ENCODE data around the gene ARPC4. TPM values are rescaled to one million over a fixed set of nuclear protein-coding genes. Genes with fewer than 3 reads are reported as not detected.
A peak's percentile ranks its signal among the peaks of the same experiment; 100 is the strongest.

The ARPC4 gene
- 93.1 TPM for polyA plus RNA-seq (2013, experiment 1 of 2)
- polyA plus RNA-seq (2013, experiment 2 of 2), result 95.1 TPM

- H2BK120ac ChIP-seq (ENCODE audit: low read depth, low read length), result no peak within 1 kb of the TSS
- peak within 1 kb of the TSS; percentile 99 for H3K4me3 ChIP-seq (ENCODE audit: low read length)
- WGBS (ENCODE audit: extremely low coverage, insufficient coverage, low lambda C conversion rate), result no CpG with 5 or more reads among the region's 65 CpGs
- no peak within 1 kb of the TSS for H2BK15ac ChIP-seq (replicated peaks; ENCODE audit: low read depth)
- H2AK5ac ChIP-seq (ENCODE audit: low read length), result peak within 1 kb of the TSS; percentile 75
- H3K23ac ChIP-seq (ENCODE audit: low read length), result no peak within 1 kb of the TSS
- peak within 1 kb of the TSS; percentile 94 for H3K18ac ChIP-seq (ENCODE audit: low read length)
- no peaks in the 10 kb centered on the region for H3K27me3 ChIP-seq (ENCODE audit: insufficient read depth, low read length, poor library complexity)
- H3K36me3 ChIP-seq (ENCODE audit: control insufficient read depth, insufficient read depth, low read length), result peaks cover 4% of the 10 kb centered on the region
- H2BK5ac ChIP-seq (ENCODE audit: low read length), result peak within 1 kb of the TSS; percentile 96
- peak within 1 kb of the TSS; percentile 97 for H4K8ac ChIP-seq (ENCODE audit: low read depth, low read length)
- DNase-seq, result peak; percentile 98
- peaks cover 4% of the 10 kb centered on the region for H3K4me1 ChIP-seq (ENCODE audit: control insufficient read depth, low read depth, low read length)
- H3K79me1 ChIP-seq (ENCODE audit: low read length), result peaks cover 24% of the 10 kb centered on the region
- H3K4me2 ChIP-seq (ENCODE audit: low read length), result peak within 1 kb of the TSS; percentile 100
- peak within 1 kb of the TSS; percentile 98 for H3K56ac ChIP-seq (ENCODE audit: low read length)
- H3K4ac ChIP-seq (ENCODE audit: low read depth, low read length), result peak within 1 kb of the TSS; percentile 95
- peak within 1 kb of the TSS; percentile 98 for H3K9ac ChIP-seq (ENCODE audit: low read length)
- peak within 1 kb of the TSS; percentile 94 for H3K27ac ChIP-seq (ENCODE audit: low read depth, low read length)
- peaks cover 24% of the 10 kb centered on the region for H3K79me2 ChIP-seq (ENCODE audit: control insufficient read depth, insufficient read depth, low read length)
- H4K5ac ChIP-seq (ENCODE audit: low read length), result peak within 1 kb of the TSS; percentile 92
Measured at GRCh38 chr3:9792405-9793160, at the start of gene ARPC4, which contains the start of gene TADA3. Gene ARPC4, plus strand, starts transcription at chr3:9793082. Its CDS starts 40 bp downstream, at chr3:9793122. Gene TADA3, minus strand, starts transcription at chr3:9792473. Its CDS starts 1,007 bp downstream, at chr3:9791466.

- Histone ChIP-seq H3K27me3 (ENCODE audit: insufficient read depth, low read length, poor library complexity) (no peaks in the 10 kb centered on the region), H3K4ac (ENCODE audit: low read depth, low read length) (no peak overlapping the region), H2BK120ac (ENCODE audit: low read depth, low read length) (no peak overlapping the region), H3K23ac (ENCODE audit: low read length) (no peak overlapping the region), H3K27ac (ENCODE audit: low read depth, low read length) (no peak overlapping the region), H3K79me2 (ENCODE audit: control insufficient read depth, insufficient read depth, low read length) (no peaks in the 10 kb centered on the region), H3K36me3 (ENCODE audit: control insufficient read depth, insufficient read depth, low read length) (peaks cover 41% of the 10 kb centered on the region), H2BK15ac (replicated peaks; ENCODE audit: low read depth) (no peak overlapping the region), H4K5ac (ENCODE audit: low read length) (no peak overlapping the region), H3K18ac (ENCODE audit: low read length) (no peak overlapping the region), H4K8ac (ENCODE audit: low read depth, low read length) (no peak overlapping the region), H2BK5ac (ENCODE audit: low read length) (no peak overlapping the region), H3K4me3 (ENCODE audit: low read length) (no peak overlapping the region), H3K79me1 (ENCODE audit: low read length) (no peaks in the 10 kb centered on the region), H2AK5ac (ENCODE audit: low read length) (no peak overlapping the region), H3K4me1 (ENCODE audit: control insufficient read depth, low read depth, low read length) (no peaks in the 10 kb centered on the region), H3K56ac (ENCODE audit: low read length) (no peak overlapping the region), H3K9ac (ENCODE audit: low read length) (no peak overlapping the region), H3K4me2 (ENCODE audit: low read length) (no peak overlapping the region)
- WGBS (ENCODE audit: extremely low coverage, insufficient coverage, low lambda C conversion rate), result no CpG with 5 or more reads among the region's 18 CpGs
- DNase-seq, result no peak
Measured at GRCh38 chr3:9743548-9743947, 49.3 kb upstream of the ARPC4 start.

GRCh38 chr3:9744162-9744561 is 48.7 kb upstream of the ARPC4 start:
- H4K5ac ChIP-seq (ENCODE audit: low read length), result no peak overlapping the region
- no peaks in the 10 kb centered on the region for H3K4me1 ChIP-seq (ENCODE audit: control insufficient read depth, low read depth, low read length)
- no CpG with 5 or more reads among the region's 13 CpGs for WGBS (ENCODE audit: extremely low coverage, insufficient coverage, low lambda C conversion rate)
- H3K79me2 ChIP-seq (ENCODE audit: control insufficient read depth, insufficient read depth, low read length), result no peaks in the 10 kb centered on the region
- H3K4me3 ChIP-seq (ENCODE audit: low read length), result no peak overlapping the region
- no peak overlapping the region for H3K9ac ChIP-seq (ENCODE audit: low read length)
- H2BK5ac ChIP-seq (ENCODE audit: low read length), result no peak overlapping the region
- H4K8ac ChIP-seq (ENCODE audit: low read depth, low read length), result no peak overlapping the region
- H3K56ac ChIP-seq (ENCODE audit: low read length), result no peak overlapping the region
- no peak overlapping the region for H3K4me2 ChIP-seq (ENCODE audit: low read length)
- no peaks in the 10 kb centered on the region for H3K27me3 ChIP-seq (ENCODE audit: insufficient read depth, low read length, poor library complexity)
- H2BK120ac ChIP-seq (ENCODE audit: low read depth, low read length), result no peak overlapping the region
- peaks cover 39% of the 10 kb centered on the region for H3K36me3 ChIP-seq (ENCODE audit: control insufficient read depth, insufficient read depth, low read length)
- no peaks in the 10 kb centered on the region for H3K79me1 ChIP-seq (ENCODE audit: low read length)
- no peak overlapping the region for H2BK15ac ChIP-seq (replicated peaks; ENCODE audit: low read depth)
- H3K23ac ChIP-seq (ENCODE audit: low read length), result no peak overlapping the region
- H3K27ac ChIP-seq (ENCODE audit: low read depth, low read length), result no peak overlapping the region
- no peak overlapping the region for H3K4ac ChIP-seq (ENCODE audit: low read depth, low read length)
- no peak for DNase-seq
- no peak overlapping the region for H2AK5ac ChIP-seq (ENCODE audit: low read length)
- no peak overlapping the region for H3K18ac ChIP-seq (ENCODE audit: low read length)

- peaks cover 2% of the 10 kb centered on the region for H3K79me1 ChIP-seq (ENCODE audit: low read length)
- H2AK5ac ChIP-seq (ENCODE audit: low read length), result no peak overlapping the region
- H3K4me1 ChIP-seq (ENCODE audit: control insufficient read depth, low read depth, low read length), result no peaks in the 10 kb centered on the region
- no peak overlapping the region for H3K56ac ChIP-seq (ENCODE audit: low read length)
- H3K9ac ChIP-seq (ENCODE audit: low read length), result no peak overlapping the region
- no peak for DNase-seq
- H3K4me3 ChIP-seq (ENCODE audit: low read length), result no peak overlapping the region
- no peaks in the 10 kb centered on the region for H3K79me2 ChIP-seq (ENCODE audit: control insufficient read depth, insufficient read depth, low read length)
- H3K23ac ChIP-seq (ENCODE audit: low read length), result no peak overlapping the region
- H3K36me3 ChIP-seq (ENCODE audit: control insufficient read depth, insufficient read depth, low read length), result peaks cover 33% of the 10 kb centered on the region
- no peak overlapping the region for H4K5ac ChIP-seq (ENCODE audit: low read length)
- WGBS (ENCODE audit: extremely low coverage, insufficient coverage, low lambda C conversion rate), result no CpG with 5 or more reads among the region's 12 CpGs
- no peak overlapping the region for H3K27ac ChIP-seq (ENCODE audit: low read depth, low read length)
- no peak overlapping the region for H2BK5ac ChIP-seq (ENCODE audit: low read length)
- H3K27me3 ChIP-seq (ENCODE audit: insufficient read depth, low read length, poor library complexity), result no peaks in the 10 kb centered on the region
- no peak overlapping the region for H2BK120ac ChIP-seq (ENCODE audit: low read depth, low read length)
- no peak overlapping the region for H3K4ac ChIP-seq (ENCODE audit: low read depth, low read length)
- H3K4me2 ChIP-seq (ENCODE audit: low read length), result no peak overlapping the region
- H3K18ac ChIP-seq (ENCODE audit: low read length), result no peak overlapping the region
- H4K8ac ChIP-seq (ENCODE audit: low read depth, low read length), result no peak overlapping the region
- no peak overlapping the region for H2BK15ac ChIP-seq (replicated peaks; ENCODE audit: low read depth)
Measured at GRCh38 chr3:9745521-9745920, 47.4 kb upstream of the ARPC4 start.

- Histone ChIP-seq H2BK120ac (ENCODE audit: low read depth, low read length) (no peak overlapping the region), H3K4me3 (ENCODE audit: low read length) (no peak overlapping the region), H3K36me3 (ENCODE audit: control insufficient read depth, insufficient read depth, low read length) (peaks cover 31% of the 10 kb centered on the region), H3K4ac (ENCODE audit: low read depth, low read length) (no peak overlapping the region), H2AK5ac (ENCODE audit: low read length) (no peak overlapping the region), H3K27ac (ENCODE audit: low read depth, low read length) (no peak overlapping the region), H3K27me3 (ENCODE audit: insufficient read depth, low read length, poor library complexity) (no peaks in the 10 kb centered on the region), H4K8ac (ENCODE audit: low read depth, low read length) (no peak overlapping the region), H2BK15ac (replicated peaks; ENCODE audit: low read depth) (no peak overlapping the region), H3K4me1 (ENCODE audit: control insufficient read depth, low read depth, low read length) (peaks cover 4% of the 10 kb centered on the region), H3K18ac (ENCODE audit: low read length) (no peak overlapping the region), H3K56ac (ENCODE audit: low read length) (no peak overlapping the region), H2BK5ac (ENCODE audit: low read length) (no peak overlapping the region), H3K79me1 (ENCODE audit: low read length) (peaks cover 5% of the 10 kb centered on the region), H4K5ac (ENCODE audit: low read length) (no peak overlapping the region), H3K23ac (ENCODE audit: low read length) (no peak overlapping the region), H3K4me2 (ENCODE audit: low read length) (no peak overlapping the region), H3K9ac (ENCODE audit: low read length) (no peak overlapping the region), H3K79me2 (ENCODE audit: control insufficient read depth, insufficient read depth, low read length) (peaks cover 2% of the 10 kb centered on the region)
- WGBS (ENCODE audit: extremely low coverage, insufficient coverage, low lambda C conversion rate), result no CpG with 5 or more reads among the region's 5 CpGs
- DNase-seq, result no peak
Measured at GRCh38 chr3:9746330-9746729, 46.6 kb upstream of the ARPC4 start.
